ENCODE results near the gene PDE6B.

The PDE6B gene

GRCh38 chr4:712093-712492 lies 86.7 kb downstream of the PDE6B start:
- H3K27ac ChIP-seq (ENCODE audit: low read length) = no peak overlapping the region
- no peak overlapping the region for H2AFZ ChIP-seq (ENCODE audit: low read depth, low read length)
- no peak overlapping the region for H3K9ac ChIP-seq (ENCODE audit: low read length)
- H3K9me3 ChIP-seq (ENCODE audit: insufficient read depth, low read length) = no peaks in the 10 kb centered on the region
- H3K27me3 ChIP-seq (ENCODE audit: low read depth, low read length) = no peaks in the 10 kb centered on the region
- H3K36me3 ChIP-seq (replicated peaks; ENCODE audit: low read depth, low read length) = peaks cover 42% of the 10 kb centered on the region
- TF ChIP-seq EZH2phosphoT487 (IDR thresholded peaks at IDR 0.05; ENCODE audit: low read depth) = no peak
- no peak for TF ChIP-seq CTCF (IDR thresholded peaks at IDR 0.05; ENCODE audit: low read depth, low read length)
- peaks cover under 1% of the 10 kb centered on the region; the same call in 1 of the 2 replicates for H3K4me1 ChIP-seq (ENCODE audit: low read length)
- peaks cover 57% of the 10 kb centered on the region for H4K20me1 ChIP-seq (ENCODE audit: insufficient read depth, low read length)
- no peak overlapping the region for H3K4me3 ChIP-seq (ENCODE audit: low read length)
- H3K4me2 ChIP-seq (ENCODE audit: low read length) = no peak overlapping the region
- peaks cover 89% of the 10 kb centered on the region for H3K79me2 ChIP-seq (ENCODE audit: low read length)

- H4K20me1 ChIP-seq (ENCODE audit: insufficient read depth, low read length) = peaks cover 66% of the 10 kb centered on the region
Measured at GRCh38 chr4:712916-713632, 87.7 kb downstream of the PDE6B start.

GRCh38 chr4:714087-714486 lies 88.7 kb downstream of the PDE6B start:
- Histone ChIP-seq H3K36me3 (replicated peaks; ENCODE audit: low read depth, low read length) (peaks cover 31% of the 10 kb centered on the region), H3K27me3 (ENCODE audit: low read depth, low read length) (no peaks in the 10 kb centered on the region), H3K4me3 (ENCODE audit: low read length) (no peak overlapping the region), H3K27ac (ENCODE audit: low read length) (no peak overlapping the region), H3K79me2 (ENCODE audit: low read length) (peaks cover 90% of the 10 kb centered on the region), H3K4me1 (ENCODE audit: low read length) (no peaks in the 10 kb centered on the region), H3K4me2 (ENCODE audit: low read length) (no peak overlapping the region), H3K9me3 (ENCODE audit: insufficient read depth, low read length) (no peaks in the 10 kb centered on the region), H4K20me1 (ENCODE audit: insufficient read depth, low read length) (peaks cover 65% of the 10 kb centered on the region), H2AFZ (ENCODE audit: low read depth, low read length) (no peak overlapping the region), H3K9ac (ENCODE audit: low read length) (no peak overlapping the region)
- TF ChIP-seq EZH2phosphoT487 (IDR thresholded peaks at IDR 0.05; ENCODE audit: low read depth) (no peak), CTCF (IDR thresholded peaks at IDR 0.05; ENCODE audit: low read depth, low read length) (no peak)

More at GRCh38 chr4:712916-713632, 87.7 kb downstream of the PDE6B start:
- no peak overlapping the region for H3K9ac ChIP-seq (ENCODE audit: low read length)
- H3K4me2 ChIP-seq (ENCODE audit: low read length) = no peak overlapping the region
- no peaks in the 10 kb centered on the region for H3K4me1 ChIP-seq (ENCODE audit: low read length)
- no peak for TF ChIP-seq EZH2phosphoT487 (IDR thresholded peaks at IDR 0.05; ENCODE audit: low read depth)
- H3K36me3 ChIP-seq (replicated peaks; ENCODE audit: low read depth, low read length) = peaks cover 41% of the 10 kb centered on the region
- no peak overlapping the region for H3K4me3 ChIP-seq (ENCODE audit: low read length)
- no peaks in the 10 kb centered on the region for H3K27me3 ChIP-seq (ENCODE audit: low read depth, low read length)
- peaks cover 90% of the 10 kb centered on the region for H3K79me2 ChIP-seq (ENCODE audit: low read length)
- no peak overlapping the region for H2AFZ ChIP-seq (ENCODE audit: low read depth, low read length)
- no peaks in the 10 kb centered on the region for H3K9me3 ChIP-seq (ENCODE audit: insufficient read depth, low read length)
- no peak overlapping the region for H3K27ac ChIP-seq (ENCODE audit: low read length)

- Histone ChIP-seq H3K27ac (ENCODE audit: low read length) (no peak overlapping the region), H3K9me3 (ENCODE audit: insufficient read depth, low read length) (no peaks in the 10 kb centered on the region), H3K36me3 (replicated peaks; ENCODE audit: low read depth, low read length) (peaks cover 35% of the 10 kb centered on the region), H2AFZ (ENCODE audit: low read depth, low read length) (no peak overlapping the region), H4K20me1 (ENCODE audit: insufficient read depth, low read length) (peaks cover 60% of the 10 kb centered on the region), H3K27me3 (ENCODE audit: low read depth, low read length) (no peaks in the 10 kb centered on the region), H3K9ac (ENCODE audit: low read length) (no peak overlapping the region), H3K4me3 (ENCODE audit: low read length) (no peak overlapping the region), H3K4me2 (ENCODE audit: low read length) (no peak overlapping the region), H3K79me2 (ENCODE audit: low read length) (peaks cover 88% of the 10 kb centered on the region), H3K4me1 (ENCODE audit: low read length) (no peaks in the 10 kb centered on the region)
- TF ChIP-seq CTCF (IDR thresholded peaks at IDR 0.05; ENCODE audit: low read depth, low read length) (no peak), EZH2phosphoT487 (IDR thresholded peaks at IDR 0.05; ENCODE audit: low read depth) (no peak)
Measured at GRCh38 chr4:717601-718320, 92.4 kb downstream of the PDE6B start.
